ENCODE measurements around the gene RPL13.

RPL13 gene

DNA sequence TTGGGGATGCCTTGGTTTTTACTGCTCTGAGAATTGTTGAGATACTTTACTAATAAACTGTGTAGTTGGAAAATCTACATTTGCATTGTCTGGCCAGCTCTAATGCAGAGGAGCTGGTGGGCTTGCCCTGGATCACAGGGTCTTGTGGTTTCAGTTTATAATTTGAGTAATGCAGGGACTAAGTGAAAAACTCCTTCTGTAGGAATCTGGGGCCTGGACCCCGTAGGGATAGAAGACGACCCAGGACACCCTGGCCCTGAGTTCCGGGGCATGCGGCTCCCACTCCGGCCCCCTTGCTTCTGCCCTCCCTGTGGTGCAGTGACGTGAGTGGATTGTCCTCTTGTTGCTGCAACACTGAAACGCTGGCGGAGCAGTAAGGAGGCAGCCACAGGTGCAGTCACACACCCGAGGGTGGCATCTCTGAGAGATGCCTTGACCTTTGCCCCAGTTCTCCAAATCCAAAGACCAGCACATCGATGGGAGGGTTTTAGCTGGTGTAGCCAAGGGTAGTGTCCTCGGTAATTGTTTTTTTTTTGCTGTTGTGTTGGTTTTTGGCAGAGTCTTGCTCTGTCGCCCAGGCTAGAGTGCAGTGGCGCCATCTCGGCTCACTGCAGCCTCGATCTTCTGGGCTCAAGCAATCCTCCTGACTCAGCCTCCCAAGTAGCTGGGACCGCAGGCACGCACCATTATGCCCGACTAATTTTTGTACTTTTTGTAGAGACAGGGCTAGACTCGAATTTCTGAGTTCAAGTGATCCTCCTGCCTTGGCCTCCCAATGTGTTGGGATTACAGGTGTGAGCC lies 2.6 kb upstream of the RPL13 start:
- in situ Hi-C loops (cut with MboI; ENCODE audit: low sequenced_read_pairs, unreplicated experiment), result no loop called here

DNA sequence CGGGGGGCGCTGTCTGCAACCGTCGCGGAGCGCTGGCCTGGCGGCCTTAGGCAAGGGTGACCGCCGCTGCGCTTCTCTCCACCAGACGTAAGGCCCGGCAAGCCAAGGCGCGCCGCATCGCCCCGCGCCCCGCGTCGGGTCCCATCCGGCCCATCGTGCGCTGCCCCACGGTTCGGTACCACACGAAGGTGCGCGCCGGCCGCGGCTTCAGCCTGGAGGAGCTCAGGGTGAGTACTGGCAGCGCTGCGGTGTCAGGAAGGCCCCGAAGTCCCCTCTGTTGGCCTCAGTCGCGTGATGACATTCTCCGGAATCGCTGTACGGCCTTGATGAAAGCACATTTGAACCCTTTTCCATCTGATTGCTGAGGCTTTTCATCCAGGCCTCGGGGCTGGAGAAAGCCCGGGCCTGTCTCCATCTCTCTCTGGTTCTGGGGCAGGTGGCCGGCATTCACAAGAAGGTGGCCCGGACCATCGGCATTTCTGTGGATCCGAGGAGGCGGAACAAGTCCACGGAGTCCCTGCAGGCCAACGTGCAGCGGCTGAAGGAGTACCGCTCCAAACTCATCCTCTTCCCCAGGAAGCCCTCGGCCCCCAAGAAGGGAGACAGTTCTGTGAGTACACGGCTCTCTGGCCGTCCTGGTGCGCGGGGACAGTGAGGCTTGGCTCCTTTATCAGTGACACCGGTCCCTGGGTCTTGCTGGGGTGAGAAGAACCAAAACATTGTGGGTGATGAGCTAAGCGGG lies 831 bp downstream of the RPL13 start:
- TF ChIP-seq, protein P1, sequence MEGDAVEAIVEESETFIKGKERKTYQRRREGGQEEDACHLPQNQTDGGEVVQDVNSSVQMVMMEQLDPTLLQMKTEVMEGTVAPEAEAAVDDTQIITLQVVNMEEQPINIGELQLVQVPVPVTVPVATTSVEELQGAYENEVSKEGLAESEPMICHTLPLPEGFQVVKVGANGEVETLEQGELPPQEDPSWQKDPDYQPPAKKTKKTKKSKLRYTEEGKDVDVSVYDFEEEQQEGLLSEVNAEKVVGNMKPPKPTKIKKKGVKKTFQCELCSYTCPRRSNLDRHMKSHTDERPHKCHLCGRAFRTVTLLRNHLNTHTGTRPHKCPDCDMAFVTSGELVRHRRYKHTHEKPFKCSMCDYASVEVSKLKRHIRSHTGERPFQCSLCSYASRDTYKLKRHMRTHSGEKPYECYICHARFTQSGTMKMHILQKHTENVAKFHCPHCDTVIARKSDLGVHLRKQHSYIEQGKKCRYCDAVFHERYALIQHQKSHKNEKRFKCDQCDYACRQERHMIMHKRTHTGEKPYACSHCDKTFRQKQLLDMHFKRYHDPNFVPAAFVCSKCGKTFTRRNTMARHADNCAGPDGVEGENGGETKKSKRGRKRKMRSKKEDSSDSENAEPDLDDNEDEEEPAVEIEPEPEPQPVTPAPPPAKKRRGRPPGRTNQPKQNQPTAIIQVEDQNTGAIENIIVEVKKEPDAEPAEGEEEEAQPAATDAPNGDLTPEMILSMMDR (IDR thresholded peaks at IDR 0.05; ENCODE audit: borderline replicate concordance, control extremely low read depth, extremely low read depth, insufficient read depth, missing control alignments), result no peak
- no peak for DNase-seq (ENCODE audit: low spot score)
- in situ Hi-C loops (cut with MboI; ENCODE audit: low sequenced_read_pairs, unreplicated experiment), result no loop called here

More for the DNA sequence above, 2.6 kb upstream of the RPL13 start:
- TF ChIP-seq, protein P1 (IDR thresholded peaks at IDR 0.05; ENCODE audit: borderline replicate concordance, control extremely low read depth, extremely low read depth, insufficient read depth, missing control alignments), result no peak
- no peak for DNase-seq (ENCODE audit: low spot score)

DNA sequence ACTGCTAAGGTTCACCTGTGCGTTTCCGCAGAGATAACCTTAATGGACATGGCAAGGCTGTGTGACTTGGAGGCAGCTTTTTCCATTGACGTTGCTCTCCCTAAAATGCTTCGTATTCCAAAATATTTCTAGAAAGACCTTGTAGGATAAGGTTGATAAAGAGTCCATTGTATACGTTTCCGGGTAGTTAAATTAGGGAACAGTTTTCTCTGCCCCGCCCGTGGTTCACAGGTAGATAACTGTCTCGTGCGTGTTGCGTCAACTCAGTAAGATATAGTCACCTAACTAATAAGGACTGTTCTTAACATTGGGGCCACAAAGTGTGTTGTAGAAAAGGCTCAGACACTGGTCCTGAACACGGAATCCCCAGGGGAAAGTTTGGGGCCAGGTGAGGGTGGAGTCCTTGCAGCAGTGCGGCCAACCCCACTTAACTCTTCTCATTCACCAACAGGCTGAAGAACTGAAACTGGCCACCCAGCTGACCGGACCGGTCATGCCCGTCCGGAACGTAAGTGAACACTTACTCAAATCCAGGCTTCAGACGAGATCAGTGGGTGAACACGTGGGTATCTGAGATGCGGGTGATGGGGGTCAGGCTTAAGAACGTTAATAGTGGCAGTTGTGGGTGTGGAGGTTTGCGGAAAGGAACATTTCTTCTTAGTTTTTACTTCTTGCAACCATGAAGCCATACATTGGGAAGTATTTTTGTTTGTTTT lies 1.6 kb downstream of the RPL13 start:
- DNase-seq (ENCODE audit: low spot score), result no peak
- in situ Hi-C loops (cut with MboI; ENCODE audit: low sequenced_read_pairs, unreplicated experiment), result no loop called here
- TF ChIP-seq, protein P1 (IDR thresholded peaks at IDR 0.05; ENCODE audit: borderline replicate concordance, control extremely low read depth, extremely low read depth, insufficient read depth, missing control alignments), result no peak

DNA sequence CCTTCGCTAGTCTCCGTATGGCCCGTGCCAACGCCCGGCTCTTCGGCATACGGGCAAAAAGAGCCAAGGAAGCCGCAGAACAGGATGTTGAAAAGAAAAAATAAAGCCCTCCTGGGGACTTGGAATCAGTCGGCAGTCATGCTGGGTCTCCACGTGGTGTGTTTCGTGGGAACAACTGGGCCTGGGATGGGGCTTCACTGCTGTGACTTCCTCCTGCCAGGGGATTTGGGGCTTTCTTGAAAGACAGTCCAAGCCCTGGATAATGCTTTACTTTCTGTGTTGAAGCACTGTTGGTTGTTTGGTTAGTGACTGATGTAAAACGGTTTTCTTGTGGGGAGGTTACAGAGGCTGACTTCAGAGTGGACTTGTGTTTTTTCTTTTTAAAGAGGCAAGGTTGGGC lies 2.5 kb downstream of the RPL13 start:
- in situ Hi-C loops (cut with MboI; ENCODE audit: low sequenced_read_pairs, unreplicated experiment), result no loop called here
- TF ChIP-seq, protein P1 (IDR thresholded peaks at IDR 0.05; ENCODE audit: borderline replicate concordance, control extremely low read depth, extremely low read depth, insufficient read depth, missing control alignments), result no peak
- DNase-seq (ENCODE audit: low spot score), result no peak

DNA sequence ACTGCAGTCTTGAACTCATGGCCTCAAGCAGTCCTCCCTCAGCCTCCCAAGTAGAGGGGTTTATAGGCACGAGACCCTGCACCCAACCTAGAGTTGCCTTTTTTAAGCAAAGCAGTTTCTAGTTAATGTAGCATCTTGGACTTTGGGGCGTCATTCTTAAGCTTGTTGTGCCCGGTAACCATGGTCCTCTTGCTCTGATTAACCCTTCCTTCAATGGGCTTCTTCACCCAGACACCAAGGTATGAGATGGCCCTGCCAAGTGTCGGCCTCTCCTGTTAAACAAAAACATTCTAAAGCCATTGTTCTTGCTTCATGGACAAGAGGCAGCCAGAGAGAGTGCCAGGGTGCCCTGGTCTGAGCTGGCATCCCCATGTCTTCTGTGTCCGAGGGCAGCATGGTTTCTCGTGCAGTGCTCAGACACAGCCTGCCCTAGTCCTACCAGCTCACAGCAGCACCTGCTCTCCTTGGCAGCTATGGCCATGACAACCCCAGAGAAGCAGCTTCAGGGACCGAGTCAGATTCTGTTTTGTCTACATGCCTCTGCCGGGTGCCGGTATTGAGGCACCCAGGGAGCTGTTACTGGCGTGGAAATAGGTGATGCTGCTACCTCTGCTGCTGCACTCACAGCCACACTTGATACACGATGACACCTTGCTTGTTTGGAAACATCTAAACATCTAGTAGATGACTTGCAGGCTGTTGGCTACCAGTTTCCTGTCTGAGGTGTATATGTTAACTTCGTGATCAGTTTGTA lies 3.3 kb downstream of the RPL13 start:
- in situ Hi-C loops (cut with MboI; ENCODE audit: low sequenced_read_pairs, unreplicated experiment), result no loop called here
- TF ChIP-seq, protein P1 (IDR thresholded peaks at IDR 0.05; ENCODE audit: borderline replicate concordance, control extremely low read depth, extremely low read depth, insufficient read depth, missing control alignments), result no peak

More for the DNA sequence above, 3.3 kb downstream of the RPL13 start:
- no peak for DNase-seq (ENCODE audit: low spot score)
